ENCODE data around the gene IGF1R.

IGF1R gene

DNA sequence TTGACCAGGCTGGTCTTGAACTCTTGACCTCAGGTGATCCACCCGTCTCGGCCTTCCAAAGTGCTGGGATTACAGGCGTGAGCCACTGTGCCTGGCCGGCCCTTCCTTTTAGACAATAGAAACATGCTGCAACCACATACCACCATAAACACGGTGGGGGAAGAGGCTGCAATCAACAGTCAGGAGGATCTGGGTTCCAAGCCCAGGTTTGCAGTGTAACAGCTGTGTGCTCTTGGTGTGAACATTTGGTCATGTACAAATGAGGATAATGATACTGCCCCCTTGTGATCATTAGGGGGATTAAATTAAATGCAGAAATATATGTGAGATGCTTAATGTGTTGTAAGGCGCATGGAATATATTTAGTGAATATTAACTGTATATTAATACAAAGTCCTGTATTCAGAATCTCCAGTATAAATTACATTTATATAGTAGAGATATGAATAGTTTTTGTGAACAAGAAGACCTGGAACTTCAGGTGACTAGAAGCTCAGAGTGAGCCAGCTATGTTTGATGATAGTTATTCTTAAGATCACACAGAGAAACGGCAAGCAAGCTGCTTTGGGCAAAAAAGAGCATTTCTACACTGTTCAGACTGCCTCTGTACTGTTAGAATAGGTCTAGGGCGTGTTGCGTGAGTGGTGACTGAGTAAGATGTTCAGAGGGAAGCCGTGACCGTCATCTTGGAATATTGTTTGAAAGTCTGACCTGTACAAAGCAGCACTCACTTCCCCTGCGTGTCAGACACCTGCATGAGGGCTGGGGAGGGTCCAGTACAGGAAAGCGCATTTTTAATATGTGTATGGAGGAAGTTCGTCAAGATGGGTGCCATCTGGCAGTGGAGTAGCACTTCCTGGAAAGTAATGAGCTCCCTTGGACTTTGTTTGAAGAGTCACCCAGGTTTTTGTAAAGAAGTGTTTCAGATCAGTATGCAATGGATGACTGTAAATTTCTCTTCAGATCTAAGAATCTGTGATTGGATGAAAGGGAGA, 233.5 kb downstream of the IGF1R start:
- Mint-ChIP-seq H3K36me3 (ENCODE audit: low read depth) (no peaks in the 10 kb centered on the region), H3K9me3 (no peaks in the 10 kb centered on the region), H3K27me3 (no peaks in the 10 kb centered on the region), H3K27ac (no peak overlapping the region), H3K4me3 (no peak overlapping the region), H3K4me1 (ENCODE audit: low read depth) (peaks cover 8% of the 10 kb centered on the region)
- intact Hi-C loops (cut with micrococcal nuclease) = loop anchor here (1.0 kb wide), 1 partner anchor 363 kb away; no protein-coding TSS in a partner anchor

DNA sequence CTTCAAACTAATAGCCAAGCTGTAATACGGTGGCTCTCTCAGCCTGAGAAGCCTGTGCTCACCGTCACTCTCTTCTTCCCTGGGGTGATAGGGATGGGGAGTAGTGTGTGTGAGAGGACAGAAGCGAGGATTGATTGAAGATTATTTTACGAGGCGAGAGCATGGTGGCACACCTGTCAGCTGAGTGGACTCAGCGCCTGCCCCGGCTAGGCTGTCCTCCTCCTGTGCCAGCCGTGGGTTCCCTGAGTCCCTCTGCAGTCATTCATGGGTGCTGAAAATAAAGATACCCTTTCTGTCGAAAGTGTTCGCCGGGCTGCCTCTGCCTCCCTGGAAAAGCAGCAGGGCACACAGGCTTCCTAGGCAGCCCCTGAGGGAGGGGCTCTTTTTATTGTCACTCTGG, 235.1 kb downstream of the IGF1R start:
- intact Hi-C loops (cut with micrococcal nuclease) = no loop called here
- no peaks in the 10 kb centered on the region for H3K27me3 Mint-ChIP-seq
- H3K4me1 Mint-ChIP-seq (ENCODE audit: low read depth) = peaks cover 17% of the 10 kb centered on the region
- no peak overlapping the region for H3K27ac Mint-ChIP-seq
- no peaks in the 10 kb centered on the region for H3K36me3 Mint-ChIP-seq (ENCODE audit: low read depth)
- H3K4me3 Mint-ChIP-seq = no peak overlapping the region
- H3K9me3 Mint-ChIP-seq = no peaks in the 10 kb centered on the region

GRCh38 chr15:98884894-98885293, 236.6 kb downstream of the IGF1R start:
- peaks cover 17% of the 10 kb centered on the region for H3K4me1 Mint-ChIP-seq (ENCODE audit: low read depth)
- no peaks in the 10 kb centered on the region for H3K36me3 Mint-ChIP-seq (ENCODE audit: low read depth)
- no peak overlapping the region for H3K4me3 Mint-ChIP-seq
- H3K9me3 Mint-ChIP-seq = no peaks in the 10 kb centered on the region
- no peak overlapping the region for H3K27ac Mint-ChIP-seq
- intact Hi-C loops (cut with micrococcal nuclease) = no loop called here
- no peaks in the 10 kb centered on the region for H3K27me3 Mint-ChIP-seq

GRCh38 chr15:98887976-98888375, 239.6 kb downstream of the IGF1R start:
- Mint-ChIP-seq H3K4me1 (ENCODE audit: low read depth) (peaks cover 10% of the 10 kb centered on the region), H3K9me3 (no peaks in the 10 kb centered on the region), H3K27ac (no peak overlapping the region), H3K4me3 (no peak overlapping the region), H3K36me3 (ENCODE audit: low read depth) (peaks cover 15% of the 10 kb centered on the region), H3K27me3 (no peaks in the 10 kb centered on the region)
- intact Hi-C loops (cut with micrococcal nuclease) = no loop called here

- no peaks in the 10 kb centered on the region for H3K9me3 Mint-ChIP-seq
- H3K27ac Mint-ChIP-seq = no peak overlapping the region
- H3K27me3 Mint-ChIP-seq = no peaks in the 10 kb centered on the region
- intact Hi-C loops (cut with micrococcal nuclease) = no loop called here
- H3K4me1 Mint-ChIP-seq (ENCODE audit: low read depth) = peaks cover 12% of the 10 kb centered on the region
- H3K4me3 Mint-ChIP-seq = no peak overlapping the region
- peaks cover 15% of the 10 kb centered on the region for H3K36me3 Mint-ChIP-seq (ENCODE audit: low read depth)
Measured at GRCh38 chr15:98888820-98889479, 240.6 kb downstream of the IGF1R start.

GRCh38 chr15:98889930-98890695, 241.8 kb downstream of the IGF1R start:
- no peaks in the 10 kb centered on the region for H3K9me3 Mint-ChIP-seq
- H3K27me3 Mint-ChIP-seq = no peaks in the 10 kb centered on the region
- no peak overlapping the region for H3K4me3 Mint-ChIP-seq
- H3K27ac Mint-ChIP-seq = no peak overlapping the region
- peaks cover 15% of the 10 kb centered on the region for H3K4me1 Mint-ChIP-seq (ENCODE audit: low read depth)
- H3K36me3 Mint-ChIP-seq (ENCODE audit: low read depth) = peaks cover 25% of the 10 kb centered on the region
- intact Hi-C loops (cut with micrococcal nuclease) = no loop called here

DNA sequence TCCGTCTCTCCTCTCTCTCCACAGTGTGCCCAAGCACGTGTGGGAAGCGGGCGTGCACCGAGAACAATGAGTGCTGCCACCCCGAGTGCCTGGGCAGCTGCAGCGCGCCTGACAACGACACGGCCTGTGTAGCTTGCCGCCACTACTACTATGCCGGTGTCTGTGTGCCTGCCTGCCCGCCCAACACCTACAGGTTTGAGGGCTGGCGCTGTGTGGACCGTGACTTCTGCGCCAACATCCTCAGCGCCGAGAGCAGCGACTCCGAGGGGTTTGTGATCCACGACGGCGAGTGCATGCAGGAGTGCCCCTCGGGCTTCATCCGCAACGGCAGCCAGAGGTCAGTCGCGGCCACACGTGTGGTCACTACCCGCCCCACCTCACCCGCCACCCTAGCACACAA, 243.0 kb downstream of the IGF1R start:
- intact Hi-C loops (cut with micrococcal nuclease) = no loop called here
- no peaks in the 10 kb centered on the region for H3K9me3 Mint-ChIP-seq
- H3K27me3 Mint-ChIP-seq = no peaks in the 10 kb centered on the region
- no peak overlapping the region for H3K27ac Mint-ChIP-seq
- no peak overlapping the region for H3K4me3 Mint-ChIP-seq
- peaks cover 29% of the 10 kb centered on the region for H3K36me3 Mint-ChIP-seq (ENCODE audit: low read depth)
- H3K4me1 Mint-ChIP-seq (ENCODE audit: low read depth) = peaks cover 15% of the 10 kb centered on the region

DNA sequence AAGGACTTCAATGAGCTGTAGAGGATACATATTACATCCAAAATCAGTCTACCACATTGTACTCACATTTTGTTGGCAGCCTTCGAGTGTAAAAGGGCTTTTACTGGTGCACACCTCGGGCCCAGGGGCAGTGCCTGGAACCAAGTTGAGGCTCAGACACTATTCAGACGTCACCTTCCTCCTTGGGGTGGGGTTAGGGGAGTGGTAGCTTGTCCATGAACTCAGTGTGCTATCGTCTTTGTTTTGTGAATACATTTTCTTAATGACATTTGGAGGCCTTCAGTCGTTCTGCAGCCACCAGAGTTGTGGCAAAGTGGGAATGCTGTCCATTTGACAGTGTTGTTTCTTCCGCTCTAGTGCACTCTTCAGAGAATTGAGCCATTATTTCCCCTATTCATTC, 245.1 kb downstream of the IGF1R start:
- peaks cover 48% of the 10 kb centered on the region for H3K36me3 Mint-ChIP-seq (ENCODE audit: low read depth)
- intact Hi-C loops (cut with micrococcal nuclease) = no loop called here
- no peak overlapping the region for H3K27ac Mint-ChIP-seq
- H3K4me1 Mint-ChIP-seq (ENCODE audit: low read depth) = peaks cover 5% of the 10 kb centered on the region
- no peaks in the 10 kb centered on the region for H3K27me3 Mint-ChIP-seq
- H3K4me3 Mint-ChIP-seq = no peak overlapping the region
- H3K9me3 Mint-ChIP-seq = no peaks in the 10 kb centered on the region

- no peaks in the 10 kb centered on the region for H3K27me3 Mint-ChIP-seq
- H3K4me1 Mint-ChIP-seq (ENCODE audit: low read depth) = peaks cover 9% of the 10 kb centered on the region
- intact Hi-C loops (cut with micrococcal nuclease) = no loop called here
- H3K27ac Mint-ChIP-seq = no peak overlapping the region
- H3K9me3 Mint-ChIP-seq = no peaks in the 10 kb centered on the region
- no peak overlapping the region for H3K4me3 Mint-ChIP-seq
- peaks cover 48% of the 10 kb centered on the region for H3K36me3 Mint-ChIP-seq (ENCODE audit: low read depth)
Measured at GRCh38 chr15:98894312-98894711, 246.0 kb downstream of the IGF1R start.

DNA sequence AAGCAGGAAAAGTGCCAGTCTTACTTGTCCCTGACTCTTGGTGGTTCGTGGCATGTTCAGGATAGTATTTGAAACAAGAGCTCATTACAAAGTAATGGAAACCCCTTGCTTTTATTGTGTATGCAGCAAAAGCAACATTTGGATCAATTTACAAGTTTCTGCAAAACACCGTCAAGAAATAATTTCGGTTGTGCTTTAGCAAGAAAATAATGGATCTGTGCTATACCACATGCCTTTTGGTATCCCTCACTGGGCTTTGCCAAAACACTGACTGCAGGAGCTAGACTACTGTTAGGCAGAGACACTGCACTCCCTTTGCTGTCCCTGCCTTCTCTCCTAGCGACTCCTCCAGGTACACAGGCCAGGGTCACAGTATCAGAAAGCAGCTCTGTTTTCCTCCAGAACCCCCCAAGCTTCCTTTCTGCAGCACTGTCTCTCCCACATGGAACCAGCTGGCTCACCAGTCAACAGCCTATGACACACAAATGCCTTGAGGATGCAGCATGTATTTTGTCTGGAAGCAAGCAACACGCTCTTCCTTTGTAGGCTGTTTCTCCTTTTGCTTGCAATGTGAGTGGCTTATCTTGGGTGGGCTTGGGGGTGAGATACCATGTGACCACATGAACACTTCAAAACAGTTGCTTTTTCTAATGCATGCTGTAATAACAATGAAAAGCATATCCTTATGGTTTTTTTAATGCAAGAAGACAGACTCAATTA, 247.8 kb downstream of the IGF1R start:
- intact Hi-C loops (cut with micrococcal nuclease) = no loop called here
- no peaks in the 10 kb centered on the region for H3K27me3 Mint-ChIP-seq
- no peaks in the 10 kb centered on the region for H3K9me3 Mint-ChIP-seq
- H3K36me3 Mint-ChIP-seq (ENCODE audit: low read depth) = peaks cover 63% of the 10 kb centered on the region
- H3K27ac Mint-ChIP-seq = no peak overlapping the region
- no peak overlapping the region for H3K4me3 Mint-ChIP-seq
- H3K4me1 Mint-ChIP-seq (ENCODE audit: low read depth) = peaks cover 23% of the 10 kb centered on the region

GRCh38 chr15:98896802-98897732, 248.7 kb downstream of the IGF1R start:
- Mint-ChIP-seq H3K4me1 (ENCODE audit: low read depth) (peaks cover 30% of the 10 kb centered on the region), H3K36me3 (ENCODE audit: low read depth) (peaks cover 62% of the 10 kb centered on the region), H3K27me3 (no peaks in the 10 kb centered on the region), H3K4me3 (no peak overlapping the region), H3K9me3 (no peaks in the 10 kb centered on the region), H3K27ac (no peak overlapping the region)
- intact Hi-C loops (cut with micrococcal nuclease) = no loop called here

GRCh38 chr15:98898122-98898521, 249.8 kb downstream of the IGF1R start:
- H3K27me3 Mint-ChIP-seq = no peaks in the 10 kb centered on the region
- H3K4me1 Mint-ChIP-seq (ENCODE audit: low read depth) = peaks cover 30% of the 10 kb centered on the region
- peaks cover 57% of the 10 kb centered on the region for H3K36me3 Mint-ChIP-seq (ENCODE audit: low read depth)
- no peak overlapping the region for H3K4me3 Mint-ChIP-seq
- H3K27ac Mint-ChIP-seq = no peak overlapping the region
- no peaks in the 10 kb centered on the region for H3K9me3 Mint-ChIP-seq
- intact Hi-C loops (cut with micrococcal nuclease) = no loop called here
